GM23248 (cell line): ENCODE measurements around the gene KIF6. TPM values are rescaled to one million over a fixed set of nuclear protein-coding genes. Genes with fewer than 3 reads are reported as not detected.

Experiments
- DNase-seq: peaks from one replicate; pipeline ENCODE4 v3.0.0-alpha.2; 2015
- H2AFZ ChIP-seq: fragments of 200-600 bp; sonication (generic); 2 replicates; pipeline ENCODE4 v1.6.1; 2016; ENCODE audit warnings: antibody characterized with exemption
- H3F3A ChIP-seq: fragments of 200-600 bp; sonication (generic); 2 replicates; pipeline ENCODE4 v1.6.1; 2016; ENCODE audit warnings: mild to moderate bottlenecking, antibody characterized with exemption, mixed run types; ENCODE audit not compliant: insufficient read depth
- H3K27ac ChIP-seq: fragments of 200-600 bp; sonication (generic); 2 replicates; pipeline ENCODE4 v1.5.1; 2016; ENCODE audit warnings: mild to moderate bottlenecking
- H3K27me3 ChIP-seq: fragments of 200-600 bp; sonication (generic); replicated peaks from 2 replicates; pipeline ENCODE4 v1.6.1; 2016; ENCODE audit warnings: mild to moderate bottlenecking; ENCODE audit not compliant: insufficient read depth
- H3K36me3 ChIP-seq: fragments of 200-600 bp; sonication (generic); 2 replicates; pipeline ENCODE4 v1.6.1; 2016; ENCODE audit warnings: low read depth, mild to moderate bottlenecking
- H3K4me1 ChIP-seq: fragments of 200-600 bp; sonication (generic); 2 replicates; pipeline ENCODE4 v1.6.1; 2016; ENCODE audit warnings: mild to moderate bottlenecking; ENCODE audit not compliant: insufficient read depth
- H3K4me2 ChIP-seq: fragments of 200-600 bp; sonication (generic); one replicate; pipeline ENCODE4 v1.6.1; 2016; ENCODE audit warnings: mild to moderate bottlenecking; ENCODE audit not compliant: unreplicated experiment
- H3K4me3 ChIP-seq: fragments of 200-600 bp; sonication (generic); 2 replicates; pipeline ENCODE4 v1.5.1; 2016; ENCODE audit warnings: mild to moderate bottlenecking
- H3K79me2 ChIP-seq: fragments of 200-600 bp; sonication (generic); 2 replicates; pipeline ENCODE4 v1.6.1; 2016; ENCODE audit warnings: mild to moderate bottlenecking; ENCODE audit not compliant: insufficient read depth
- H3K9ac ChIP-seq: fragments of 200-600 bp; sonication (generic); 2 replicates; pipeline ENCODE4 v1.6.1; 2016; ENCODE audit warnings: mild to moderate bottlenecking
- H3K9me2 ChIP-seq: fragments of 200-600 bp; sonication (generic); 2 replicates; pipeline ENCODE4 v1.6.1; 2016; ENCODE audit warnings: mixed run types, mild to moderate bottlenecking, moderate library complexity; ENCODE audit not compliant: insufficient read depth
- H3K9me3 ChIP-seq: fragments of 200-600 bp; sonication (generic); one replicate; pipeline ENCODE4 v1.6.1; 2017; ENCODE audit warnings: low read depth
- H4K20me1 ChIP-seq: fragments of 200-600 bp; sonication (generic); 2 replicates; pipeline ENCODE4 v1.6.0; 2016; ENCODE audit not compliant: insufficient read depth
- EZH2 ChIP-seq: fragments of 200-600 bp; sonication (generic); IDR thresholded peaks from 2 replicates; pipeline ENCODE4 v1.6.1; 2018; ENCODE audit warnings: antibody characterized with exemption, mild to moderate bottlenecking; ENCODE audit not compliant: insufficient read depth, poor library complexity, severe bottlenecking
- EZH2phosphoT487 ChIP-seq: fragments of 200-600 bp; sonication (generic); IDR thresholded peaks from 2 replicates; pipeline ENCODE4 v1.6.1; 2018; ENCODE audit warnings: antibody characterized with exemption, moderate library complexity, mild to moderate bottlenecking, low read depth; ENCODE audit not compliant: insufficient read depth
- WGBS, 2 experiments: methylation state at CpG; one replicate each; pipeline ENCODE4 v1.1.6; 2015 to 2017; ENCODE audit warnings: low lambda C conversion rate in 2 of 2, low coverage in 1 of 2; ENCODE audit errors: missing lambda C conversion rate in 2 of 2; 5-methylcytosine and 5-hydroxymethylcytosine counted together
- in situ Hi-C: fragments of 300-500 bp; cut with MboI; formaldehyde crosslinking; loops from 2 replicates; pipeline ENCODE4 v1.15.0; 2020
- polyA plus RNA-seq: library from polyadenylated mRNA; unstranded; fragments of >200 nt; fragmentation: Nextera tagmentation; extraction: Ambion mirVana; gene quantifications from 2 replicates; pipeline ENCODE4 v1.2.1, GENCODE V29; 2016
- total RNA-seq: library from RNA; depleted of rRNA; stranded (reverse); fragments of >200 nt; shearing (Covaris generic); gene quantifications from 2 replicates; pipeline ENCODE4 v1.2.3, GENCODE V29; 2014

Gene KIF6
- total and polyA plus RNA-seq, 2 experiments from 2014 or later = 0.22 to 0.91 TPM

DNA sequence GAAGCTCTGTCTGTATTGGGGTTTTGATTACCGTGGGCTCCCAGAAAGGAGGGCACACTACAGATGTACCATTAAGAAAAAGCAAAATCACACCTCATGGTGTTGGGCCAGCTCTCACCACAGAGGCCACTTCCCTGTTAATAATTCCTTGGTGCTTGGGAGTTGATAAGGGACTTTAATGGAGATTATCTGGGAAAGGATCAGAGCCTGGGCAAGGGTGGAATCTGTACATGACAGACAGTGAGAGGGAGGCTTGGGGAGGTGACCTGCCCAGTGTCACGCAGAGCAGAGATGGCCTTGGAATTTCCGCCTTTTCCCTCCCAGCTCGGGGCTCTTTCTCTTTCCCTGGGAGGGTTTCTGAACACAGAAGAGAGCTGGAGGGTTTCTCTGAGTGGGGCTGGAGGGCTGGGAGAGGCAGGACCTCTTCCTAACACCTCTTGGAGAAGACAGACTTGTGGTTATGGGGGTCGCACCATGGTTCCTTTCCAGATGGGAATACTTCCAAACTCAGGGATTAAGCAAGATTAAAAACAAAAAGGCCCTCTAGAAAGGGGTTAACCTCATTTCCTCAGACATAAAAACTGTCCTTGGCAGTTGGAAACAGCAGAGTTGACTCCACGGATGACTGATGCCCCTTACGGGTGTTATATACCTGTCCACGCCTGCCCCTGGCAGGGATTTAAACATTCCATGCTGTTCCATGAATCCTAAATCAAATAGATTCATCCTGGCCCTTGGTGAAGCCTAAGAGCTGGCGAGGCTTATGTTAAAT is 385.9 kb downstream of the KIF6 start:
- H4K20me1 ChIP-seq = no peaks in the 10 kb centered on the region
- no peaks in the 10 kb centered on the region for H3F3A ChIP-seq
- no peak overlapping the region for H3K9ac ChIP-seq
- no peaks in the 10 kb centered on the region for H3K9me3 ChIP-seq
- H3K27ac ChIP-seq = no peak overlapping the region
- H3K4me3 ChIP-seq = no peak overlapping the region
- in situ Hi-C loops = no loop called here
- H3K79me2 ChIP-seq = no peaks in the 10 kb centered on the region
- no peak for TF ChIP-seq EZH2
- TF ChIP-seq EZH2phosphoT487 = no peak
- WGBS, 2 experiments = 65 to 73% methylated on average over 9 of the region's 9 CpGs
- DNase-seq = no peak
- H2AFZ ChIP-seq = no peak overlapping the region
- H3K36me3 ChIP-seq = no peaks in the 10 kb centered on the region
- H3K9me2 ChIP-seq = no peaks in the 10 kb centered on the region
- H3K27me3 ChIP-seq = peaks cover 10% of the 10 kb centered on the region; the same call in 1 of the 2 replicates
- H3K4me1 ChIP-seq = no peaks in the 10 kb centered on the region
- H3K4me2 ChIP-seq = no peak overlapping the region

- H4K20me1 ChIP-seq = no peaks in the 10 kb centered on the region
- no peaks in the 10 kb centered on the region for H3K36me3 ChIP-seq
- no peaks in the 10 kb centered on the region for H3K79me2 ChIP-seq
- H3K27ac ChIP-seq = no peak overlapping the region
- H3K4me1 ChIP-seq = no peaks in the 10 kb centered on the region
- H3K9me2 ChIP-seq = no peaks in the 10 kb centered on the region
- peaks cover 10% of the 10 kb centered on the region; the same call in 1 of the 2 replicates for H3K27me3 ChIP-seq
- WGBS, 2 experiments = 16 to 28% methylated on average over 5 of the region's 5 CpGs
- H3K4me3 ChIP-seq = no peak overlapping the region
- in situ Hi-C loops = no loop called here
- H2AFZ ChIP-seq = no peak overlapping the region
- no peak overlapping the region for H3K4me2 ChIP-seq
- no peaks in the 10 kb centered on the region for H3K9me3 ChIP-seq
- no peaks in the 10 kb centered on the region for H3F3A ChIP-seq
- no peak for DNase-seq
- no peak for TF ChIP-seq EZH2phosphoT487
- no peak for TF ChIP-seq EZH2
- H3K9ac ChIP-seq = no peak overlapping the region
Observed at GRCh38 chr6:39338397-39338796, 386.8 kb downstream of the KIF6 start.

DNA sequence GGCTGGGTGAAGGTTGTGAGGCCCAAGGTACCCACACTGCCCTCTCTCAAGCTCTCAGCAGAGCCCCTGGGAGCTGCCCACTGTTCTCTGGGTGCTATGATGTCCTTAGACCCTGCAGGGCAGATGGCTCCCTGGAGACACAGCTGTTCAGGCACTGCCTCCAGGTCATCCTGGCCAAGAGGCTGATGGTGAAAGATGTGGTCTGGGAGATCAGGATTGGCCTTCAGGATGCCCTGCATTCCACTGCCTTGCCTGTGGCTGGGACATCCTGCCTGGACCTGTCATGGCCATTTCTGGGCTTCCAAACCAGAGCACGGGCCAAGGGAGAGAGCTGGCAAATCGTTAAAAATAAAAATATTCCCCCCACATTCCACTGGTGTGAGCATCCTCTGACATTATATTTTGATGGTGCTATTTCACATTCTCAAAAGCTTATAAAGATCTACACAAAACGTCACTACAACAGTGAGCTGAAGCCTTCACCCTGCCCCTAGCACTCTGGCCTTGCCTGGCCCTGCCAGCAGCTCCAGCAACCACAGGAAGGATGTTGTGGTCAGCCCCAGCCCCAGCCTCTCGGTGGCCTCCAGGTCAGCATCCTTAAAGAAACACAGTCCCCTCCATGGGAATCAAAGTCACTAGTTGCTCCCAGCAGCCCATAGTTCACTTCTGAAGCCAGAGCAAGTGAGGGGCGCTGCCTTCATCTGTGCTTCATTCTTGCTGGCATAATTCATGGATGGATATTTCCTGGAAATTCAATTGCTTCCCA is 389.2 kb downstream of the KIF6 start:
- H3K9me3 ChIP-seq = no peaks in the 10 kb centered on the region
- H3K4me1 ChIP-seq = no peaks in the 10 kb centered on the region
- H3K79me2 ChIP-seq = no peaks in the 10 kb centered on the region
- no peak overlapping the region for H3K27ac ChIP-seq
- H2AFZ ChIP-seq = no peak overlapping the region
- H3K27me3 ChIP-seq = peaks cover 17% of the 10 kb centered on the region; the same call in 1 of the 2 replicates
- H3K4me3 ChIP-seq = no peak overlapping the region
- no peaks in the 10 kb centered on the region for H3K36me3 ChIP-seq
- no peaks in the 10 kb centered on the region for H3K9me2 ChIP-seq
- TF ChIP-seq EZH2phosphoT487 (no peak), EZH2 (no peak)
- no peaks in the 10 kb centered on the region for H3F3A ChIP-seq
- in situ Hi-C loops = no loop called here
- no peak overlapping the region for H3K9ac ChIP-seq
- H4K20me1 ChIP-seq = no peaks in the 10 kb centered on the region
- WGBS, 2 experiments = 42% methylated on average over 5 of the region's 5 CpGs
- DNase-seq = no peak
- H3K4me2 ChIP-seq = no peak overlapping the region

GRCh38 chr6:39333644-39334438 is 391.4 kb downstream of the KIF6 start:
- Histone ChIP-seq H3K27me3 (peaks cover 17% of the 10 kb centered on the region; the same call in 1 of the 2 replicates), H3K4me2 (no peak overlapping the region), H2AFZ (no peak overlapping the region), H3K9ac (no peak overlapping the region), H3K4me3 (no peak overlapping the region), H3K9me2 (no peaks in the 10 kb centered on the region), H3F3A (no peaks in the 10 kb centered on the region), H3K4me1 (no peaks in the 10 kb centered on the region), H4K20me1 (no peaks in the 10 kb centered on the region), H3K36me3 (no peaks in the 10 kb centered on the region), H3K79me2 (no peaks in the 10 kb centered on the region), H3K9me3 (no peaks in the 10 kb centered on the region), H3K27ac (no peak overlapping the region)
- no peak for DNase-seq
- WGBS, 2 experiments = 45 to 50% methylated on average over 7 of the region's 7 CpGs
- TF ChIP-seq EZH2phosphoT487 (no peak), EZH2 (no peak)
- in situ Hi-C loops = no loop called here
